ENCODE results near the gene TLL2.

Gene TLL2

GRCh38 chr10:96541921-96542320 is 28.2 kb upstream of the TLL2 start:
- H3K4me3 ChIP-seq (ENCODE audit: control insufficient read depth, low read depth, low read length) = no peak overlapping the region
- TF ChIP-seq, protein P1, sequence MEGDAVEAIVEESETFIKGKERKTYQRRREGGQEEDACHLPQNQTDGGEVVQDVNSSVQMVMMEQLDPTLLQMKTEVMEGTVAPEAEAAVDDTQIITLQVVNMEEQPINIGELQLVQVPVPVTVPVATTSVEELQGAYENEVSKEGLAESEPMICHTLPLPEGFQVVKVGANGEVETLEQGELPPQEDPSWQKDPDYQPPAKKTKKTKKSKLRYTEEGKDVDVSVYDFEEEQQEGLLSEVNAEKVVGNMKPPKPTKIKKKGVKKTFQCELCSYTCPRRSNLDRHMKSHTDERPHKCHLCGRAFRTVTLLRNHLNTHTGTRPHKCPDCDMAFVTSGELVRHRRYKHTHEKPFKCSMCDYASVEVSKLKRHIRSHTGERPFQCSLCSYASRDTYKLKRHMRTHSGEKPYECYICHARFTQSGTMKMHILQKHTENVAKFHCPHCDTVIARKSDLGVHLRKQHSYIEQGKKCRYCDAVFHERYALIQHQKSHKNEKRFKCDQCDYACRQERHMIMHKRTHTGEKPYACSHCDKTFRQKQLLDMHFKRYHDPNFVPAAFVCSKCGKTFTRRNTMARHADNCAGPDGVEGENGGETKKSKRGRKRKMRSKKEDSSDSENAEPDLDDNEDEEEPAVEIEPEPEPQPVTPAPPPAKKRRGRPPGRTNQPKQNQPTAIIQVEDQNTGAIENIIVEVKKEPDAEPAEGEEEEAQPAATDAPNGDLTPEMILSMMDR (IDR thresholded peaks at IDR 0.05; ENCODE audit: control insufficient read depth, insufficient read depth, low read depth, low read length, missing control alignments) = no peak
- no peak for DNase-seq (ENCODE audit: low read depth)

DNA sequence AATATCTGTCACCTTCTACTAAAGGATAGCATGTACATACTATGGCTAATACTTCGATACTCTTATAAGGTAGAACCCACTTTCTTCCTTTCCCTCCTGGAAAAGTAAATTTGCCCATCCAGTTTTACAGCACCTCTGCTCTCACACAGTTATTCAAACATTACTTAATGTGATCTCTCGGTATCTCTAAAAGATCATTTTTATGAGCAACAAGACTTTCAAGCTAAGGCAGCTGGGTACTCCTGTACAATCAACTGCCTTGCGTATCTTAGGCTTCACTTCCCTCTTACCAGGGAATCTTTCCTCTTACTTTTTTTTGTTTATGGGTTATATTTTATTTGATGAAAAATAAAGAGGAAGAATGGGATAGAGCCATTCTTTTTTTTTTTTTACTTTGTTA is 26.5 kb upstream of the TLL2 start:
- TF ChIP-seq, protein P1 (IDR thresholded peaks at IDR 0.05; ENCODE audit: control insufficient read depth, insufficient read depth, low read depth, low read length, missing control alignments) = no peak

GRCh38 chr10:96538683-96539082 is 25.0 kb upstream of the TLL2 start:
- DNase-seq (ENCODE audit: low read depth) = no peak
- H3K4me3 ChIP-seq (ENCODE audit: control insufficient read depth, low read depth, low read length) = no peak overlapping the region
- TF ChIP-seq, protein P1 (IDR thresholded peaks at IDR 0.05; ENCODE audit: control insufficient read depth, insufficient read depth, low read depth, low read length, missing control alignments) = no peak

More for the DNA sequence above, 26.5 kb upstream of the TLL2 start:
- H3K4me3 ChIP-seq (ENCODE audit: control insufficient read depth, low read depth, low read length) = no peak overlapping the region
- DNase-seq (ENCODE audit: low read depth) = no peak

DNA sequence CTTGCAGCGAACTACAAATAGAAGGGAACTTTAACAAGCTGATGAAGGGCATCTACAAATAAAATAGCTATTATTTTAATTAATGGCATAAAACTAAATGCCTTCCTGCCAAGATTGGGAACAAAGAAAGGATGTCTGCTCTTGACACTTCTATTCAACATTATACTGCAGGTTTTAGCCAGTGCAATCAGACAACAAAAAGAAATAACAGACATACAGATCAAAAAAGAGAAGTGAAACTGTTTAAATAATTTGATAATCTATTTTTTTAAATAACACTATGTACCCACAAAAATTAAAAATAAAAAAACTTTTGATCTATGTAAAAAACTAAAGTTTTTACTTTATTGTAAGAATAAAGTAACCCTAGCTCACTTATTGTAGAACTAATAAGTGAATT is 22.4 kb upstream of the TLL2 start:
- no peak for DNase-seq (ENCODE audit: low read depth)
- no peak overlapping the region for H3K4me3 ChIP-seq (ENCODE audit: control insufficient read depth, low read depth, low read length)
- TF ChIP-seq, protein P1 (IDR thresholded peaks at IDR 0.05; ENCODE audit: control insufficient read depth, insufficient read depth, low read depth, low read length, missing control alignments) = no peak

DNA sequence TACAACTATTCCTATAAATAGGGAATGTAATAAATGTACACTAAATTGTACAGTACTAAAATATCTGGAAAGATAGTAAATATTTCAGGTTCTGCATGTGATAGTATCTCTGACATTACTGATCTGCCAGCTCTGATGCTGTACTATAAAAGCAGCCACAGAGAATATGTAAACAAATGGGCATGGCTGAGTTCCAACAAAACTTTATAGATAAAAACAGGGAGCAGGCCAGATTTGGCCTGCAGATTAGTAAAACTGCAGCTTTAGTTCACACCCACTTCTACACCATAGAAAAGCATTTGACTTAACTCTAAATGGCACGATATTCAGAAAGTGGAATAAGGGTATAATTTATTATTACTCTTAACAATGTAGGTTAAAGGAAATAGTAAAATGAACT is 18.8 kb upstream of the TLL2 start:
- no peak overlapping the region for H3K4me3 ChIP-seq (ENCODE audit: control insufficient read depth, low read depth, low read length)
- DNase-seq (ENCODE audit: low read depth) = no peak
- TF ChIP-seq, protein P1 (IDR thresholded peaks at IDR 0.05; ENCODE audit: control insufficient read depth, insufficient read depth, low read depth, low read length, missing control alignments) = no peak

GRCh38 chr10:96529634-96530279 is 16.0 kb upstream of the TLL2 start:
- TF ChIP-seq, protein P1 (IDR thresholded peaks at IDR 0.05; ENCODE audit: control insufficient read depth, insufficient read depth, low read depth, low read length, missing control alignments) = no peak
- DNase-seq (ENCODE audit: low read depth) = no peak
- H3K4me3 ChIP-seq (ENCODE audit: control insufficient read depth, low read depth, low read length) = no peak overlapping the region

All from AG09309 (cell line).